Right lobe of liver (tissue), 4 donors: ENCODE results near the gene CERS6.

Experiments
- CTCF ChIP-seq, 4 donors: fragments of 200-600 bp in 3 of 4; fragments of 450-650 bp in 1 of 4; IDR thresholded peaks; one replicate each; pipeline versions ENCODE4 v1.5.1 to v1.8.0; 2016 to 2022; ENCODE audit warnings: antibody characterized with exemption in 4 of 4, mild to moderate bottlenecking in 2 of 4
- POLR2A ChIP-seq: fragments of 450-650 bp; IDR thresholded peaks from one replicate; pipeline ENCODE4 v1.6.1; 2017; ENCODE audit warnings: antibody characterized with exemption, mild to moderate bottlenecking
- donor health status: DM: no; HTN: no; CAD: no.
- donor health status: DM: no; HTN: no; CAD: no.
- donor health status: DM: no; HTN: yes; CAD: no.

- TF ChIP-seq CTCF (IDR thresholded peaks at IDR 0.05): peak in 3 of 4 donors; percentile 22 to 42 (median 29)
- no peak for TF ChIP-seq POLR2A
These were observed 249.7 kb downstream of the CERS6 start for GRCh38 chr2:168705534-168706470.
